ENCODE measurements around the gene DENND1B. TPM values are rescaled to one million over a fixed set of nuclear protein-coding genes. Genes with fewer than 3 reads are reported as not detected.

The DENND1B gene
- polyA plus RNA-seq, 1 of the 3 experiments (the other 2 are of a cell fraction), result 1.4 TPM

GRCh38 chr1:197745911-197746310 is 29.4 kb downstream of the DENND1B start:
- Histone ChIP-seq H3K79me2 (ENCODE audit: insufficient read depth) (no peaks in the 10 kb centered on the region; the same call in 1 of the 2 replicates), H3K9me2 (no peaks in the 10 kb centered on the region), H3K4me3 (ENCODE audit: low read depth in 2 of 2, low read length in 1 of 2) (no peak overlapping the region), H3K27ac (ENCODE audit: low read depth in 2 of 2, low read length in 1 of 2) (no peak overlapping the region), H3K4me1 (ENCODE audit: control insufficient read depth in 1 of 2, insufficient read depth in 2 of 2, low read depth in 1 of 2, low read length in 1 of 2) (no peaks in the 10 kb centered on the region), H4K20me1 (ENCODE audit: insufficient read depth) (no peaks in the 10 kb centered on the region), H3K36me3 (replicated peaks in 1 of 2; ENCODE audit: control insufficient read depth in 1 of 2, insufficient read depth in 2 of 2, low read length in 1 of 2) (peaks cover 0 to 7% of the 10 kb centered on the region in 2 experiments), H3F3A (replicated peaks; ENCODE audit: insufficient read depth) (peaks cover 3% of the 10 kb centered on the region), H2AFZ (ENCODE audit: low read depth) (no peak overlapping the region), H3K27me3 (ENCODE audit: insufficient read depth) (no peaks in the 10 kb centered on the region), H3K4me2 (no peak overlapping the region), H3K9me3 (no peaks in the 10 kb centered on the region), H3K9ac (no peak overlapping the region)
- DNase-seq, result no peak
- CTCF ChIA-PET, result no interaction called here
- no peak for TF ChIP-seq RFX5 (IDR thresholded peaks at IDR 0.05; ENCODE audit: low read length)
- no peak for TF ChIP-seq RCOR1 (IDR thresholded peaks at IDR 0.05; ENCODE audit: low read length)
- TF ChIP-seq SIN3A (IDR thresholded peaks at IDR 0.05; ENCODE audit: borderline replicate concordance, low read depth, low read length), result no peak
- no peak for TF ChIP-seq GABPA (IDR thresholded peaks at IDR 0.05; ENCODE audit: low read depth)
- TF ChIP-seq YY1 (IDR thresholded peaks at IDR 0.05; ENCODE audit: low read depth), result no peak
- TF ChIP-seq TCF12 (IDR thresholded peaks at IDR 0.05), result no peak
- no peak for TF ChIP-seq RAD21 (IDR thresholded peaks at IDR 0.05; ENCODE audit: low read length)
- TF ChIP-seq REST (IDR thresholded peaks at IDR 0.05; ENCODE audit: low read depth, low read length), result no peak
- no peak for TF ChIP-seq USF1 (IDR thresholded peaks at IDR 0.05; ENCODE audit: borderline replicate concordance, low read depth)
- TF ChIP-seq IRF3 (IDR thresholded peaks at IDR 0.05; ENCODE audit: low read depth, low read length), result no peak
- TF ChIP-seq NRF1 (IDR thresholded peaks at IDR 0.05; ENCODE audit: low read depth, low read length), result no peak
- no peak for TF ChIP-seq MAX (IDR thresholded peaks at IDR 0.05; ENCODE audit: low read depth)
- TF ChIP-seq ELF1 (IDR thresholded peaks at IDR 0.05), result no peak
- TF ChIP-seq NFIC (IDR thresholded peaks at IDR 0.05; ENCODE audit: borderline replicate concordance), result no peak
- no peak for TF ChIP-seq TAF1 (IDR thresholded peaks at IDR 0.05; ENCODE audit: borderline replicate concordance, low read depth, low read length)
- no peak for TF ChIP-seq GATA2 (CRISPR knock-in tag; IDR thresholded peaks at IDR 0.05)
- TF ChIP-seq RXRA (IDR thresholded peaks at IDR 0.05; ENCODE audit: borderline replicate concordance, low read depth), result no peak
- TF ChIP-seq MXI1 (IDR thresholded peaks at IDR 0.05; ENCODE audit: low read depth, low read length), result no peak
- TF ChIP-seq FOXJ3 (CRISPR knock-in tag; IDR thresholded peaks at IDR 0.05), result no peak
- POLR2A ChIA-PET, result no interaction called here
- WGBS (ENCODE audit: low lambda C conversion rate), result 81% methylated on average over 4 of the region's 4 CpGs
